Right ventricle myocardium inferior (tissue), 1 donor: ENCODE measurements around the gene HOXA10. TPM values are rescaled to one million over a fixed set of nuclear protein-coding genes. Genes with fewer than 3 reads are reported as not detected.
A peak's percentile ranks its signal among the peaks of the same experiment; 100 is the strongest.

Experiments
- ATAC-seq: fragments of 200-7000 bp; cut with Tn5 transposase; one replicate; pipeline ENCODE4 v1.9.1; 2020; ENCODE audit warnings: mild to moderate bottlenecking, moderate library complexity
- DNase-seq: peaks from one replicate; pipeline ENCODE4 v3.0.0; 2021; ENCODE audit errors: missing footprints
- intact Hi-C: fragments of 100-400 bp; cut with DNase I; formaldehyde crosslinking; loops from one replicate; pipeline ENCODE4 v1.11.0; 2022
- total RNA-seq: library from RNA; stranded (reverse); fragmentation: NEBNext Ultra II Directional; extraction: Animal tissue kit (Norgen Biotek cat#: 25700); gene quantifications from one replicate; pipeline ENCODE4 v1.2.1, GENCODE V29; 2021
- donor health status: DM: no; HTN: yes; CAD: no; lungs with severe emphysema.

HOXA10 gene
- total RNA-seq, 1 donor from 2014 or later, result not detected

GRCh38 chr7:27172823-27173510 lies 1.2 kb downstream of the HOXA10 start:
- peak; percentile 15 for ATAC-seq
- intact Hi-C loops, result no loop called here
- DNase-seq, result peak; percentile 49

GRCh38 chr7:27172315-27172774 lies 1.8 kb downstream of the HOXA10 start:
- intact Hi-C loops, result no loop called here
- DNase-seq (peak; percentile 40), ATAC-seq (no peak)

- DNase-seq (peak; percentile 39), ATAC-seq (no peak)
- intact Hi-C loops, result no loop called here
These were observed 2.3 kb downstream of the HOXA10 start for GRCh38 chr7:27171637-27172314.

GRCh38 chr7:27171325-27171636 lies 2.8 kb downstream of the HOXA10 start:
- ATAC-seq, result no peak
- intact Hi-C loops, result no loop called here
- peak; percentile 44 for DNase-seq

GRCh38 chr7:27170426-27171324 lies 3.4 kb downstream of the HOXA10 start:
- intact Hi-C loops, result no loop called here
- no peak for ATAC-seq
- no peak for DNase-seq

GRCh38 chr7:27169658-27170425 lies 4.3 kb downstream of the HOXA10 start:
- ATAC-seq, result no peak
- peak; percentile 31 for DNase-seq
- intact Hi-C loops, result loop anchor here (10.0 kb wide), 1 partner anchor 1285 kb away; no protein-coding TSS in a partner anchor

- intact Hi-C loops, result loop anchor here (10.0 kb wide), 1 partner anchor 1284 kb away; no protein-coding TSS in a partner anchor
- DNase-seq (peak; percentile 60), ATAC-seq (no peak)
These were observed 5.7 kb downstream of the HOXA10 start for GRCh38 chr7:27168265-27168947.

- ATAC-seq, result no peak
- intact Hi-C loops, result loop anchor here (10.0 kb wide), 1 partner anchor 1283 kb away; no protein-coding TSS in a partner anchor
- no peak for DNase-seq
These were observed 6.2 kb downstream of the HOXA10 start for GRCh38 chr7:27167916-27168264.

GRCh38 chr7:27166531-27167505 lies 7.3 kb downstream of the HOXA10 start:
- DNase-seq (peak; percentile 66), ATAC-seq (no peak)
- intact Hi-C loops, result loop anchor here (10.0 kb wide), 1 partner anchor 1282 kb away; no protein-coding TSS in a partner anchor

GRCh38 chr7:27165996-27166530 lies 8.1 kb downstream of the HOXA10 start:
- DNase-seq (peak; percentile 53), ATAC-seq (no peak)
- intact Hi-C loops, result loop anchor here (10.0 kb wide), 1 partner anchor 1281 kb away; no protein-coding TSS in a partner anchor

- no peak for ATAC-seq
- intact Hi-C loops, result loop anchor here (10.0 kb wide), 1 partner anchor 1281 kb away; no protein-coding TSS in a partner anchor
- DNase-seq, result peak; percentile 88
These were observed 8.8 kb downstream of the HOXA10 start, which contains the start of gene HOXA9 for GRCh38 chr7:27165089-27165995. TSS of gene HOXA9 (minus strand) at chr7:27165537. CDS start at chr7:27165457, 80 bp downstream.

- ATAC-seq, result no peak
- peak; percentile 69 for DNase-seq
- intact Hi-C loops, result loop anchor here (5.0 to 10.0 kb wide), 2 partner anchors 797 to 1280 kb away; no protein-coding TSS in a partner anchor
These were observed 9.6 kb downstream of the HOXA10 start for GRCh38 chr7:27164367-27165088.

- intact Hi-C loops, result loop anchor here (5.0 to 10.0 kb wide), 2 partner anchors 797 to 1279 kb away; no protein-coding TSS in a partner anchor
- no peak for ATAC-seq
- no peak for DNase-seq
These were observed 10.1 kb downstream of the HOXA10 start for GRCh38 chr7:27164045-27164366.

- no peak for ATAC-seq
- peak; percentile 48 for DNase-seq
- intact Hi-C loops, result loop anchor here (5.0 to 10.0 kb wide), 2 partner anchors 796 to 1279 kb away; no protein-coding TSS in a partner anchor
These were observed 10.7 kb downstream of the HOXA10 start for GRCh38 chr7:27163288-27164044.
